PC-3 (cell line): Measurements from ENCODE around the gene SAMD11. TPM values are rescaled to one million over a fixed set of nuclear protein-coding genes. Genes with fewer than 3 reads are reported as not detected.

Source experiments
- ATAC-seq: fragments of 200-7000 bp; cut with Tn5 transposase; 2 replicates; pipeline ENCODE4 v1.9.1; 2020; ENCODE audit warnings: mild to moderate bottlenecking, moderate library complexity
- BruUV-seq: library from RNA; stranded (reverse); fragments of 400-500 nt; replicated peaks from 2 replicates; lab custom pipeline; 2021; lab: Mats Ljungman, UMichigan
- CTCF ChIA-PET: fragments of 300-600 bp; sonication (Branson Sonifier 250); formaldehyde crosslinking; loops from one replicate; lab custom pipeline; 2022; ENCODE audit warnings: antibody characterized with exemption; lab: Charles Lee
- POLR2A ChIA-PET: fragments of 300-600 bp; sonication (Branson Sonifier 250); formaldehyde crosslinking; loops from one replicate; lab custom pipeline; 2022; ENCODE audit warnings: antibody characterized with exemption; ENCODE audit not compliant: unreplicated experiment; lab: Charles Lee
- DNase-seq: peaks from one replicate; pipeline ENCODE4 v3.0.0-alpha.2; 2015
- H2AFZ ChIP-seq: fragments of 300-600 bp; sonication (generic); 2 replicates; pipeline ENCODE4 v1.6.0; 2016; ENCODE audit warnings: antibody characterized with exemption, low read length
- H3F3A ChIP-seq: fragments of 300-600 bp; sonication (generic); one replicate; pipeline ENCODE4 v1.6.0; 2017; ENCODE audit warnings: antibody characterized with exemption, low read length, control low read depth, mild to moderate bottlenecking; ENCODE audit not compliant: unreplicated experiment
- H3K27ac ChIP-seq: fragments of 300-600 bp; sonication (generic); 2 replicates; pipeline ENCODE4 v1.5.1; 2016; ENCODE audit warnings: mild to moderate bottlenecking, low read length
- H3K27me3 ChIP-seq: fragments of 300-600 bp; sonication (generic); 2 replicates; pipeline ENCODE4 v1.6.1; 2016; ENCODE audit warnings: low read length, mixed read lengths
- H3K36me3 ChIP-seq: fragments of 300-600 bp; sonication (generic); 2 replicates; pipeline ENCODE4 v1.6.1; 2016; ENCODE audit warnings: low read depth, mixed run types, low read length, mixed read lengths
- H3K4me1 ChIP-seq: fragments of 300-600 bp; sonication (generic); 2 replicates; pipeline ENCODE4 v1.5.1; 2016; ENCODE audit warnings: low read length; ENCODE audit not compliant: insufficient read depth
- H3K4me2 ChIP-seq: fragments of 300-600 bp; sonication (generic); 2 replicates; pipeline ENCODE4 v1.6.0; 2016; ENCODE audit warnings: low read length
- H3K4me3 ChIP-seq: fragments of 300-600 bp; sonication (generic); 2 replicates; pipeline ENCODE4 v1.5.1; 2016; ENCODE audit warnings: mild to moderate bottlenecking, low read length, mixed read lengths
- H3K79me2 ChIP-seq: fragments of 300-600 bp; sonication (generic); 2 replicates; pipeline ENCODE4 v1.6.1; 2017; ENCODE audit warnings: low read length, mixed read lengths
- H3K9ac ChIP-seq: fragments of 300-600 bp; sonication (generic); 2 replicates; pipeline ENCODE4 v1.6.0; 2016; ENCODE audit warnings: mild to moderate bottlenecking, low read length
- H3K9me2 ChIP-seq: fragments of 300-600 bp; sonication (generic); replicated peaks from 2 replicates; pipeline ENCODE4 v1.6.1; 2016; ENCODE audit warnings: mixed run types, low read length, mixed read lengths
- H3K9me3 ChIP-seq: fragments of 300-600 bp; sonication (generic); 2 replicates; pipeline ENCODE4 v1.6.1; 2016; ENCODE audit warnings: low read length, mixed read lengths
- H4K20me1 ChIP-seq: fragments of 300-600 bp; sonication (generic); 2 replicates; pipeline ENCODE4 v1.6.1; 2016; ENCODE audit warnings: low read length, mixed read lengths
- EZH2 ChIP-seq: fragments of 300-600 bp; sonication (generic); IDR thresholded peaks from one replicate; pipeline ENCODE4 v1.6.1; 2017; ENCODE audit warnings: antibody characterized with exemption, mild to moderate bottlenecking, low read length; ENCODE audit not compliant: unreplicated experiment
- EZH2phosphoT487 ChIP-seq: fragments of 300-600 bp; sonication (generic); IDR thresholded peaks from 2 replicates; pipeline ENCODE4 v1.6.1; 2018; ENCODE audit warnings: mild to moderate bottlenecking, antibody characterized with exemption, low read length, borderline replicate concordance
- intact Hi-C: fragments of 100-400 bp; cut with micrococcal nuclease; formaldehyde crosslinking; loops from 2 replicates; pipeline ENCODE4 v1.9.0; 2023
- total RNA-seq: library from RNA; depleted of rRNA; stranded (reverse); fragments of >200 nt; gene quantifications from 2 replicates; pipeline ENCODE4 v1.2.3, GENCODE V29; 2014
- TF ChIP-seq, protein P1 (sequence below): fragments of 300-600 bp; sonication (generic); conservative IDR thresholded peaks from 2 replicates; pipeline ENCODE4 v1.5.1; 2017; ENCODE audit warnings: antibody characterized with exemption, low read depth, mild to moderate bottlenecking, low read length

Gene SAMD11
- total RNA-seq, 1 experiment from 2014 or later = 5.8 TPM

DNA sequence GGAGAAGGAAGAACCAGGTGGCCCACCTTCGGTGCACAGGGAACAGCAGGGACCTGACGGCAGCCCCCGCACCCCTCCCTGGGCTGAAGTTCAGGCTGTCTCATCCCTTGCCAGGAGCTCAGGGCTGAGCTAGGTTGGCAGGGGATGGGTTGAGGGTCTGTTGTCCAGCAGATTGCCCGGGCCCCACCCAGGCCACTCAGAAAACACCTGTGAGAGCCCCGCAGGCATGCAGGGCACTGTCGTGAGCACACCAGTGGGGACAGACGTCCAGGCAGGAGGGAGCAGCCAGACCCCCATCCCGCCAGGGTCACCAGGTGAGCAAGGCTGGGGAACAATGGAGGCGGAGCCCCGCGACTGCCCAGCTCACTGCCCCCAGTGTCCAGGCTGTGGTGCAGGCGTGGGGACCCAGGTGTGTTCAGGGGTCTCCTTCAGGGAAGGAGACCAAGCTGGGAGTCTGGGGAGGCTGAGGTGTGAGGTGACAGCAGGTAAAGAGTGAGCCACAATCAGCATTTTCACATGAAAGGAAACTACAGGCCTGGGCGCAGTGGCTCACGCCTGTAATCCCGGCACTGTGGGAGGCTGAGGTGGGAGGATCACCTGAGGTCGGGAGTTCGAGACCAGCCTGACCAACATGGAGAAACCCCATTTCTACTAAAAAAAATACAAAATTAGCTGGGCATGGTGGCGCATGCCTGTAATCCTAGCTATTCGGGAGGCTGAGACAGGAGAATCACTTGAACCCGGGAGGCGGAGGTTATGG lies 9.4 kb upstream of the SAMD11 start:
- Histone ChIP-seq H2AFZ (no peak overlapping the region), H3K27me3 (peaks cover 41% of the 10 kb centered on the region), H3K9me2 (no peaks in the 10 kb centered on the region), H3K9ac (no peak overlapping the region), H3K4me1 (peaks cover 3% of the 10 kb centered on the region; the same call in 1 of the 2 replicates), H3K27ac (no peak overlapping the region), H3F3A (no peaks in the 10 kb centered on the region), H3K4me2 (no peak overlapping the region), H4K20me1 (no peaks in the 10 kb centered on the region), H3K36me3 (no peaks in the 10 kb centered on the region), H3K9me3 (no peaks in the 10 kb centered on the region), H3K79me2 (no peaks in the 10 kb centered on the region), H3K4me3 (no peak overlapping the region)
- intact Hi-C loops = no loop called here
- BruUV-seq = no TSS peak
- POLR2A ChIA-PET = no interaction called here
- ATAC-seq (no peak), DNase-seq (no peak)
- CTCF ChIA-PET = no interaction called here
- TF ChIP-seq, protein P1, sequence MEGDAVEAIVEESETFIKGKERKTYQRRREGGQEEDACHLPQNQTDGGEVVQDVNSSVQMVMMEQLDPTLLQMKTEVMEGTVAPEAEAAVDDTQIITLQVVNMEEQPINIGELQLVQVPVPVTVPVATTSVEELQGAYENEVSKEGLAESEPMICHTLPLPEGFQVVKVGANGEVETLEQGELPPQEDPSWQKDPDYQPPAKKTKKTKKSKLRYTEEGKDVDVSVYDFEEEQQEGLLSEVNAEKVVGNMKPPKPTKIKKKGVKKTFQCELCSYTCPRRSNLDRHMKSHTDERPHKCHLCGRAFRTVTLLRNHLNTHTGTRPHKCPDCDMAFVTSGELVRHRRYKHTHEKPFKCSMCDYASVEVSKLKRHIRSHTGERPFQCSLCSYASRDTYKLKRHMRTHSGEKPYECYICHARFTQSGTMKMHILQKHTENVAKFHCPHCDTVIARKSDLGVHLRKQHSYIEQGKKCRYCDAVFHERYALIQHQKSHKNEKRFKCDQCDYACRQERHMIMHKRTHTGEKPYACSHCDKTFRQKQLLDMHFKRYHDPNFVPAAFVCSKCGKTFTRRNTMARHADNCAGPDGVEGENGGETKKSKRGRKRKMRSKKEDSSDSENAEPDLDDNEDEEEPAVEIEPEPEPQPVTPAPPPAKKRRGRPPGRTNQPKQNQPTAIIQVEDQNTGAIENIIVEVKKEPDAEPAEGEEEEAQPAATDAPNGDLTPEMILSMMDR = no peak
- no peak for TF ChIP-seq EZH2phosphoT487
- TF ChIP-seq EZH2 = no peak

DNA sequence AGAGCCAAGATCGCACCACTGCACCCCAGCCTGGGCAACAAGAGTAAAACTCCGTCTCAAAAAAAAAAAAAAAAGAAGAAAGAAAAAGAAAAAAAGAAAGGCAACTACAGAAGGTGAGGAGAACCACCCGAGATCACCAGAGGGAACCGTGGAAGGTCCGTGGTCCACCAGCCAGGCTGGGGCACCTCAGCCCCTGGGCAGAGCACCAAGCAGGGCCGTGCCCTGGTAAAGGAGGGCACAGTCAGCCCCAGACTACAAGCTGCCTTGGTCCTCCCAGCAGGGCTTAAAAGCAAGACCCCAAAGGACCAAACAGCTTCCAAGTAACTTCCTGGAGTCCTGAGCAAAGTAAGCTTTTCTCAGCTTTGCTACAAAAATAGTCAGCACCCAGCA lies 8.8 kb upstream of the SAMD11 start:
- H3K9ac ChIP-seq = no peak overlapping the region
- POLR2A ChIA-PET = no interaction called here
- no peaks in the 10 kb centered on the region for H4K20me1 ChIP-seq
- H3F3A ChIP-seq = no peaks in the 10 kb centered on the region
- CTCF ChIA-PET = no interaction called here
- no TSS peak for BruUV-seq
- H2AFZ ChIP-seq = no peak overlapping the region
- no peak overlapping the region for H3K4me2 ChIP-seq
- peaks cover 3% of the 10 kb centered on the region; the same call in 1 of the 2 replicates for H3K4me1 ChIP-seq
- no peaks in the 10 kb centered on the region for H3K79me2 ChIP-seq
- no peaks in the 10 kb centered on the region for H3K9me2 ChIP-seq
- TF ChIP-seq EZH2phosphoT487 = no peak
- no peak for TF ChIP-seq EZH2
- TF ChIP-seq, protein P1 = no peak
- ATAC-seq = no peak
- peaks cover 47% of the 10 kb centered on the region for H3K27me3 ChIP-seq
- no peaks in the 10 kb centered on the region for H3K9me3 ChIP-seq
- H3K4me3 ChIP-seq = no peak overlapping the region
- H3K36me3 ChIP-seq = no peaks in the 10 kb centered on the region
- DNase-seq = no peak
- intact Hi-C loops = no loop called here
- H3K27ac ChIP-seq = no peak overlapping the region
